Endometrium (tissue), 2 donors: Measurements from ENCODE around the gene RTN4IP1.
A peak's percentile ranks its signal among the peaks of the same experiment; 100 is the strongest.

Experiments
- FAIRE-seq: peaks from 2 replicates; lab custom pipeline; 2012; peaks lifted over from hg19 to GRCh38; lab: Jason Lieb, UNC
- donor health status: control.
- donor health status: control.

The RTN4IP1 gene

DNA sequence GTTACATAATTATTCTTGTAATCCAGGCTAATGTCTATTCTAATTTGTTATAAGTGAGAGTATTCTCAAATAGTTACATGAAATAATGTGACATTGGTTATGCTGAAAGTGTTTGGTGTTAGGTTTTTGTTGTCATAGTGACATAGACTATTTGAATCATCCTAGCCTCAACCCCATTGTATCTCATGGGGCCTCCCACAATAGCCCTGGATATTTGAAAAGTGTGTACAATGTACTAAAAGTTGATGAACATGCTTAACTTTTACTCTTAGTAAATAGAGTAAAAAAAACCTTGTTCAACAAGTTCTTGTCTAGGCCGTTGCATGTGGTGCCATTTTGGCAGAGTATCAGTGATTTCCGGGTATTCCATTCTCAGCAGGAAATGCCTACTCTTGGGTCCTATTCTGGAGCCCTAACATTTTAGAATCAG lies 83.0 kb downstream of the RTN4IP1 start:
- no peak for FAIRE-seq

DNA sequence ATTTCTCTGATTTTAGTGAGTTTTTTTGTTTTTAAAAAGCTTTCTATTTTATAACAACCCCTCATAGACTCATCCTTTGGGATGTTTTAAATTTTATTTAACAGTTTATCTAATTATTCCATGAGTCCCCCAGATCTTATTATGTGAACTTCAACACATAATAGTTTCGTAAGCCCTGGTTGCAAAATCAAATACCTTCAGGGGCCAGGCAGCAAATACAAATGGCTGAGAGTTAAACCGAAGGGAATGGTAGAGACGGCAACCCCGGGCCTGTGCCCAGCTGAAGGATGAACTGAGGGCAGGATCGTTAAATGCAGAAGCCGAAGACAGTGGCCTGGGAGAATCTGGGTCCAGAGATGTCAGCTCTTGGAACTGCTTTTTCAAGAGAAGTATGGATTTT lies 88.4 kb downstream of the RTN4IP1 start:
- FAIRE-seq: no peak

DNA sequence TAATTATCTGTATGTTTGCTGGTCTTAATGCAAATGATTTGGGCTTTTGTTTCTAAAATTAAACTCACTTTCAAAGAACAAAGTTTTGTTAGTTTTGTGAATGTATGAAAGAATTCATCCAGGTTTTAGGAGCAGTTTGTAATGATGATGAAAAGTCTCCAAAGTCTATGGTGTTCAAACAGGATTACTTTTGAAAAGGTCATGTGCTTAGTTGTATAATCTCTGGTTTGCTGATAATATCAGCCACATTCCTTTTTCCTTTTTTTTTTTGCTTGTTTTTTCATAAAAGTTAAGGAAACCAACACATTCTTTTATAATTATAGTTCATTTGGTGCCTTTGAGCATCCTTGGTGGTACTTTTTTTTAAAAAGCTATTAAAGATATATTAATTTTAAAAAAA lies 88.9 kb downstream of the RTN4IP1 start:
- FAIRE-seq: peak; percentile 23

DNA sequence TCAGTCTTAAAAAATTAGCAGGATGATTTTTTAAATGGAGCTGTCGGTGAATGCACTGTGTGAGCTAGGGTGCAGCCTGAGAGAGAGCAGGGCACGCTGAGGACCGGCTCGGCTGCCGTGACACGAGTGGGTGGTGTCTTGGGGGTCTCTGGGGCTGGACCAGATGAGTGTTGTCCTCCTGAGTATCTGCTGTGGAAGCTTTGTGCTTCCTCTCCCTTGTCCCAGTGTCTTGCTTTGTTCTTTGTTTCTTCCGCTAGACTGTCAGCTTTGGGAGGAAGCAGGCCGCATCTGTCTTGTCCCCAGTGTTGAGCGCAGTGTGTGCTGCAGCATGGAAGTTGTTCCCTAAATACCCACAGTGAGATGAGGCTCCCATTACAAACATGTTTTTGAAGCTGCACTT lies 89.4 kb downstream of the RTN4IP1 start:
- FAIRE-seq: no peak

DNA sequence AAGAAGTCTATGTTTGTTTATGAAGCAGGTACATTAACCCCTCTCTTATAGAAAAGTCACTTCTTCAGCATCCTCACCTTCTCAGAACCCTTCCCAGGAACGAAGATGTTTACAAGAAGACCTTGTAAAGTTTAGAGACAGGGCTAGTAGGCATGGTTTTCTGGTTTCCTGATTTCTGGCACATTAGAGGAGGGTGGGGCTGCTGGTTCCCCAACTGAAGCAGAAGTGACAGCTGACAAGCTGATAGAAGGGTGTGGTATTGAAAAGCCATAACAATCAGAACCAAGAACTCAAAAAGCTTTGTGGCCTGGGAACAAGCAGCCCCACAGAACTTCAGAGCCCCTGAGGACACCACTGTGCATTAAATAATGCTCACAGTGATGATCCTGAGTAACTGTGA lies 91.2 kb downstream of the RTN4IP1 start:
- no peak for FAIRE-seq

DNA sequence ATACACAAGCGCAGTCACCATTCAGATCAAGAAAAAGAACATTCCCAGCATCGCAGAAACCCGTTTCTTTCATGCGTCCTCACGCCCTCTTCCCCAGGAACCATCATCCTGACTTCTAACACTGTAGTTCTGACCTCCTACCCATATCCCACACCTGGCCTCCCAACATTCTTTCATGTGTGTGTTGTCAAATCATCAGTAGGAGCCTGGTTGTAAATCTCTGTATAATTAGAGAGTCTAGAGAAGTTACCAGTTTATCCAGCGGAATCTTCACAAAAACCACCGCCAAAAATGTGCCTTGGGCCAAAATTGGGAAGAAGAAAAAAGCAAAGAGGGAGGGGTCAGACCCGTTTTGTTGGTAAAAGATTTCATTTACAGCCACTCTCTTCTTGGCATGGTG lies 91.6 kb downstream of the RTN4IP1 start:
- no peak for FAIRE-seq

DNA sequence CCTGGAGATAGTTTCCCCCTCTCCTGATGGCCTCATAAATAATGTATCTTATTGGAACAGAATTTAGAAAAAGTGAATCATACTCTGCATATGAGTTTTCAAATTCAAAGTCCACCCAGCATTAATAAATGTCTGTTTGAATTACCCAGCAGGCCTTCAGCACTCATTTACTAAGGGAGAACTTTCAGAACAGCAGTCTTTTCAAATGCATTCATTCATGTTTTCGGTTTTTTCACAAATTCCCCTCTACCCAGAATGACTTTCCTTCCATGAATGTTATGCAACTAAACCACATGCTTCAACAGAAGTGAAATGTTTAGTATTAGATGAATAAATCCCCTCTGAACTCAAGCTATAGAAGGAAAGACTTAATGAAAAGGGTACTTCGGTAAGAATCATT lies 92.4 kb downstream of the RTN4IP1 start:
- no peak for FAIRE-seq

DNA sequence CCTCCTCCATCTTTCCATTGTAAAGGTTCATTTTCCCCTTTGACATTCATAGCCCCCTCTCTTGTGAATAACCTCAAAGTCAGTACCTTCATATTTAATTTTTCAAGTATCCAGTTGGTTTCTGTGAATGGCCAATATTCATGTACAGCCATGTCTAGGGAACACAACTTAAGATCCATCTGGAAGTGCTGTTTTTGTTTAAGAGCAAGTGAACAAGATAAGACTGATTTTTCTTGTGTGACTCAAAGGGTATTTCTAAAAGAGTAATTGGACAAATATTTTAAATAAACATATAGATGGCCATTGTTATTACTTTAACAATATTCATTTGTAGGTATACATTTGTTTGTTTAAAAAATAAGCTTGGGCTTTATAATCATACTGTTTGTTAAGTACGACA lies 92.9 kb downstream of the RTN4IP1 start:
- no peak for FAIRE-seq

DNA sequence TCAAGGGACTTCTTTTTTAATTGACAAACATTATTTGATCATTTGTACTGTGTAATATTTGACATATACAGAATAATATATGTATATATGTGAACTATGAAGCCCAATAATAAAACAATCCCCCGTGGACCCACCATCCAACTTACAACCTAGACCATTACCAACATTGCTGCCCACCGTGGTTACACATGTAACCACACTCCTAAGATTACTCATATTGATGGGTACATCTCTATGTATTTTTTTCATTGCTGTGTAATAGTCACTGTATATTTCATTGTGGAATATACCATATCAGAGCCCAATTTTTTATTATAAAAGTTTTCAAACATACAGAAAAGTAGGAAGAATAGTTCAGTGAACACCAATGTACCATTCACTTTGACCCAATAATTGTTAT lies 94.3 kb downstream of the RTN4IP1 start:
- no peak for FAIRE-seq

DNA sequence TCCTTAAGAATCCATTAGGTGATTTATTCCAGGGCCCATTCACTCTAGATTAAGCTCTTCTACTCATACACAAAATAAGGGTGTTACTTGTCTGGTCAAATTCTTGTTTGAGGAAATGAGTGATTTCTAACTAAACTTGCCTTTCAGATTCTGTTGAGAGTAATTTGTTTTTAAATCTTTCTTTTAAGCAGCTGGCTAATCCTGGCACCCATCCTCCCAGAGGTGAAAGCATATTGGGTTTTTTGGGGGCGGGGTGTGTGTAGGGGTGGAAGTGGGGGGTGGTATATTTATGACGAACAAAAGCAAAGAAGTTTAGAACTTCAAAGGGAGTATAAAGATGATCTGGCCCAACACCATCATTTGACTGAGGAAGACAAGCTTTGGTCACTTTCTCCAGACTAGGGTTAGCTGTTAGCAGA lies 94.7 kb downstream of the RTN4IP1 start:
- no peak for FAIRE-seq

DNA sequence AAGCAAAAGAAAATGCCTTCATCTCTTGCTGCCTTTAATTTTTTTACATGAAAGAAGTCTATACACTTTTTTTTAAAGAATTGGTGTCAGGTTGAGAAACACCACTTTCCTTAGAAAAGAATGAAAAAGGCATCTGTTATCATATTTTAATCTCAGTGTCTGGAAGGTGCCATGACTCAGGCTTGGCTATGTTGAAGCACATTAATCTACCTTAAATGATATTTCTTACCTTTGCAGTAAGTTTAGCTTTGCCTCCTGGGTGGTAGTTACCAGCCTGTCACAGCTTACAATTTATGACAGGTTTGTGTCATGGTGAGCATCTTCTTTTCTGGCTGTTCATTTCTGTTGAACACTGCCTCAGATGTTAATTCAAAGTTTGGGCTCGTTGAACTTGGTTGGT lies 95.3 kb downstream of the RTN4IP1 start:
- FAIRE-seq: no peak

DNA sequence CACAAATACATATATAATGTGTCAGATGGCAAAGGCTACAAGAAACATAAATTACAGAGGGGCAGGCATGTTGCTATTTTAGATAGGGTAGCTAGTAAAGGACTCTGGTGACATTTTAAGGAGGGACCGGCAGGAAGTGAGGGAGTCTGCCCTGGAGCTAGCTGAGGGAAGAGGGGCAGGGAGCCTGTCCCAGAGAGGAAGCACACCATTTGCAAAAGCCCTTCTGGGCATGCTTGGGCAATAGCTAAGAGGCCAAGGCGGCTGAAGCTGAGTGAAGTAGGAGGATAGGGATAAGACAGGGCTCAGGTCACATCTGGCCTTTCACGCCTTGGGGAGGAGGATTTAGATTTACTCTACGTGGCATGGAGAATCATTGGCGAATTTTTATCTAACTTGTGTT lies 96.2 kb downstream of the RTN4IP1 start:
- FAIRE-seq: no peak

DNA sequence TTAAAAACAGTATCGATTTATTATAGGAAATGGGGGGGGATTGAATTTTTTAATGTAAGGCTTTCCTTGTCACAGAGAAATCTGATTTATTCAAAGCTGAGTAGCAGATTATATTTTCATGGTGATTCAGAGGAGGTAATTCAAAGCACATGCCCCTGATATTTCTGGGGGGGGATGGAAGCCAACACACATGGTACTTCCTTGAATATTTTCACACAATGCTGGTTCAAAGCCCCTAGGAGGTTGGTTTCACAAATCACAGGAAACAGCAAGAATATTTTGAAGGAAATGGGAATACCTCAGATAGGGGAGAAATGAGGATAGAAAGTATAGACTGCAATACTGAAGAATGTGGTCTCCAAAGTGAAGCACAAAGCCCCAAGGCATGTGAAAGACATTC lies 98.8 kb downstream of the RTN4IP1 start:
- no peak for FAIRE-seq

DNA sequence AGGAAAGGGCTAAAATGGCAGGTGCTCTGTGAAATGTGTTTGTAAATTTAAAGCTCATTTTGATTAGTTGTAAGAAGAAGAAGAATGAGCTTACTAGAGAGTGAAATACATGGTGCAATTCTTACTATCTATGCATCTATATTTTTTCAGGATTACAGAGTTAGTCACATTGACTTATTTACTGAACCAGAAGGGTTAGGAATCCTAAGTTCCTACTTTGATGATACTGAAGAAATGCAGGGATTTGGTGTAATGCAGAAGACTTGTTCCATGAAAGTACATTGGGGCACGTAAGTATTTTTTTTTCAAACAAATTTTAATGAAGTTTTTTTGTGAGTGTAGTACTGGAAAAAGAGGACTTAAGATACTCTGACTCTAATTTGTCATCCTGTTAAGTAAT lies 99.3 kb downstream of the RTN4IP1 start:
- no peak for FAIRE-seq

DNA sequence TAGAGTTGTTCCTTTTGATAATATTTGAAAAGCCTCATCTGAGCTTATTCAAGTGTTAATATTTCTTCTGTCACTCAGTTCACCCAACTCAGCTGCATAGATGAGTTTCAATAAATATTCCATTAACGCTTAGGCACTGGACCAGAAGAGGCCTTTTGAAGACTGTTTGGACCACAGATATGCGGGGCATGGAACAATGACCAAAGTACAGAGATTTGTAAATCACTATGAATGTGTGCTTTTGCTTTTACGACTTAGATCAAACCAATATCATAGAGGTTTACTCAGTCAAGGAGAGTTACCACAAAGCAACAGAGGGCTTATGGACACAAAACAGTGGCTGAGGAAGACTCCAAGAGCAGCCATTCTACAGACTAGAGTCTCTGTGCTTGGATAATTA lies 99.9 kb downstream of the RTN4IP1 start:
- FAIRE-seq: no peak

DNA sequence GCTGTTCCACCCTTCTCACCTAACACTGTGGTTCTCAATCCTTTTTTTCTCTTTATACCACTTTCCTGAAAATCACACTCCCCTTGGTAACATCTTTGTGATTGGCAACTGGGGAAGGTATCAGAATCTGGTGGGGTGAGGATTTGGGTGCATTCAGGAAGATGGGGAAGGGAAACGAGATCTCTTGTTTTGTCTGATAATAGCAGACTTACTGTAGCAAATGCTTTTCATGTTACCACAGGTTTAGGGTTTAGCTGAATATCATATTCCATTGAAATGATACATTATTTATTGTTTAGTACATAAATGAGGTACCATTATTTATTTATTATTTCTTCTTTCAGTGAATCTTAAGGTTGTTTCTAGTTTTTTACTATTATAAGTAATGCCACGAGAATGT lies 100.8 kb downstream of the RTN4IP1 start:
- FAIRE-seq: no peak

DNA sequence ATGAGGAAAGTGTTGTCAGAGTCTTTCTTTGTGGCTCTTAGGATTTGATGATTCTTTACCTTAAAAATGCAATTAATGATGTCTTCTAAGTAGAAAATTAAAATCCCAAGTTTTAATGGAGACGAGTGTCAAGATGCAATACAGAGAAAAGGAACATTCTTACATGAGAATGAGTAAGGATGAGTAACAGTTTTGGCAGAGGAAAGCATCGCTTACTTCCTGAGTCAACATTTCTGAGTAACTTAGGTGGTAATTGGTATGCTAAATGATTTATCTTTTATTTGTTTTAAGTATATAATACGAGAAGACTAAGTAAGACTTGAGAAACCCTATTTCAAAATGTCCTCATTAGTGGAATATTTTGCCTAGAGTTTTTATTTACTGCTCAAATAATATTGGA lies 101.3 kb downstream of the RTN4IP1 start:
- FAIRE-seq: no peak

DNA sequence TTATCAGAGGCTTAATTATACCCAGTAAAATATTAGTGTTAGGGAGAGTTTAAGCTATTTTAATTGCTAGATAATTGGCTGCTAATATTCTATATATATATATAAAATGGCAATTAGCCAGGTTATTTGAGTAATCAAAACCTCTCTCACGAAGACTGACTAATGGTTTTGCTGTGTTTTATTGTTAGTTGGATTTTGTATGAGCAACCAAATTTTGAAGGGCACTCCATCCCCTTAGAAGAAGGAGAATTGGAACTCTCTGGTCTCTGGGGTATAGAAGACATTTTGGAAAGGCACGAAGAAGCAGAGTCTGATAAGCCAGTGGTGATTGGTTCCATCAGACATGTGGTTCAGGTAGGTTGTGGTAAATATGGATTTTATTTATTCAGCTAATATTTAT lies 102.2 kb downstream of the RTN4IP1 start:
- FAIRE-seq: no peak

DNA sequence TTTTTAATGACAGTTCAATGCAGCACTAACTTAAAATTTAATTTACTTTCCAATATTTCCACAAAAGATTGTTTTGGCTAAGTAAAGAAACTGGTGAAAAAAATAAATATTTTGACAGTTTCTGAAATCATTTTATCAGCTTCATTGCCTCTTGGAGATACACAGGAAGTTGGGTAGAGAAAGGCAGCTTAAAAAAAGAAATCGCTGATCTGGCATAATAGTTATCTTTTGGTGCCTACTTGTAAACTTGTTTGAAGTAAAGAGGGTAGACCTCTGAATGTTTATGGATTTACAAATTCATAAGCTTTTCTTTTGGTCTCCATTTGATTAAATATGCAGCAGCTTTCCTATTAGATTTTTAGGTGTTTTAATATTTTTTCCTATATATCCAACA lies 103.4 kb downstream of the RTN4IP1 start:
- no peak for FAIRE-seq

DNA sequence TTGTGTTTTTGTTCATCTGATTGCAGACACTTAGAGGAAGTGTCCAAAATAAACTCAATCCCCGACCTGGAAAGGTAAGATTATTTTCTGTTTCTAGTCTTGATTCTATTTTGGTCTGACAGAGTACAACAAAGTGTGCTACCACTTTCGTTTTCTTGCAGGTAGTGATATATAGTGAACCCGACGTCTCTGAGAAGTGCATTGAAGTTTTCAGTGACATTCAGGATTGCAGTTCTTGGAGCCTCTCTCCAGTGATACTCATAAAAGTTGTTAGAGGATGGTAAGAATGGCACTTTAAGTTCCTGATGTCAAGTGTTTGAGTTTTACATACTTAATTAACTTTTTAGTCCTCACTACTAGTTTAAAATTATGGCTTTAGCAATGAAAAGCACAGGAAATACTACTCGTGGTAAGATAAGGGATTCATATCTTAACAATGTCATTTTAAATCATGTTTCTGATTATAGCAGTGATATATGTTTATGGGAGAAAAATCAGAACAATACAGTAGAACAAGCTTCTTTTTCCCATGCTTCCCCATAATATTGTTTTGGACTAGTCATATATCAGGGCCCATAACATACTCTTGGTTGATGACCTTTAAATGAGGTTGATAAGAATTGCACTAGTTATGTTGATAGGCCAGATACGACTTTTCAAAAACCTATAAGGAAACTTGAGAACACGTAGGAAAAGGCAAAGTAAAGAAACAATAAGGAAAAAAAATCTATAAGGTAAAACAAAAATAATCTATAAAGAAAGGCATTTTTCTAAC lies 104.0 kb downstream of the RTN4IP1 start:
- FAIRE-seq: no peak

DNA sequence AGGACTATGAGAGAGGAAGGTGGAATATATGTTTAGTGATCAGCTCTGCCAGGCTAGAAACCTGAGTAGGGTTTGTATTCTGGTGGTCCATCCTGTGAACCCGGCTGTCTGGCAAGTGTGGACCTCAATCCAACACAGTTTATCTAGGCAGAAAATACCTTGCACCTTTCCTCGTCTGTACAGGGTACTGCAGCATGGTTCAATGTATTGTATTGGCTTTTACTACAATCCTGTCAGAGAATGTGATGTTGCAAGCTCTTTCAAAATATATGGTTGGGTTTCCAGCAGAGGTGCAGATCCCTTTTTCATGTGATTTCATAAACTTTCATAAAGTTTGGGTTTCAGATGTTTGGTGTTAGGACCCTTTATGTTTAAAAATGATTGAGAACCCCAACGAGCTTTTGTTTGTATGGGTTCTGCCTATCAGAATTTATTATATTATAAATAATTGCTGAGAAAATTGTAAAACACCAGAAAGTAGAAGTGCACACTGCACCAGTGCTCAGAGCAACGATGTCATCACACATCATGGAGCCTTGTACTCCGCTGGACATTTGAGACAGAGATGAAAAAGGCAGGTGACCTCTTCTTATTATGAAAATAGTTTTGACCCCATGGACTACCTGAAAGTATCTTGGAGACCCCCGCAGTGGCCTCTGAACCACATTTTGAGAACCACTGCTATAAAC lies 106.6 kb downstream of the RTN4IP1 start:
- no peak for FAIRE-seq
